22Rv1 (cell line): ENCODE measurements around the gene ANKRD35.
"Not testable (repeated sequence)": the region's sequence is repeated elsewhere in the genome, so short reads cannot be mapped to it uniquely, and the experiment has no call there.

Experiments used
- H3K27ac ChIP-seq: fragments of 450-650 bp; 2 replicates; pipeline ENCODE4 v1.5.1; 2017
- CTCF ChIP-seq: fragments of 450-650 bp; IDR thresholded peaks from 2 replicates; pipeline ENCODE4 v1.5.1; 2017; ENCODE audit warnings: mild to moderate bottlenecking
- ZFX ChIP-seq: fragments of 450-650 bp; IDR thresholded peaks from 2 replicates; pipeline ENCODE4 v1.6.1; 2017; ENCODE audit warnings: antibody characterized with exemption, borderline replicate concordance

ANKRD35 gene

GRCh38 chr1:145847827-145848226 is 37.8 kb downstream of the ANKRD35 start:
- H3K27ac ChIP-seq = peak overlapping the region; percentile 29; the same call in 1 of the 2 replicates
- TF ChIP-seq ZFX (no peak), CTCF (no peak)

- peak overlapping the region; percentile 60 for H3K27ac ChIP-seq
- TF ChIP-seq ZFX = no peak
- no peak; the same call in 1 of the 2 replicates for TF ChIP-seq CTCF
Observed at GRCh38 chr1:145846201-145846612, 39.5 kb downstream of the ANKRD35 start.

- peak within 1 kb of the TSS; percentile 60 for H3K27ac ChIP-seq
- peak; percentile 100 for TF ChIP-seq CTCF
- no peak for TF ChIP-seq ZFX
Observed at GRCh38 chr1:145845514-145846161, 40.0 kb downstream of the ANKRD35 start, which contains the start of gene NUDT17. NUDT17 (plus strand) TSS chr1:145845630; CDS start chr1:145845641, 11 bp downstream.

- peak overlapping the region; percentile 60 for H3K27ac ChIP-seq
- TF ChIP-seq CTCF = no peak
- TF ChIP-seq ZFX = no peak
Observed at GRCh38 chr1:145845144-145845513, 40.5 kb downstream of the ANKRD35 start.

GRCh38 chr1:145843031-145843430 is 42.6 kb downstream of the ANKRD35 start:
- no peak overlapping the region for H3K27ac ChIP-seq
- TF ChIP-seq CTCF (no peak), ZFX (no peak)

- TF ChIP-seq ZFX (no peak), CTCF (no peak)
- no peak overlapping the region for H3K27ac ChIP-seq
Observed at GRCh38 chr1:145837656-145838055, 48.0 kb downstream of the ANKRD35 start.

GRCh38 chr1:145830810-145831209 is 54.9 kb downstream of the ANKRD35 start:
- not testable (repeated sequence) for H3K27ac ChIP-seq
